CD4-positive, alpha-beta T cell treated with Interleukin-4 for 4 hours (primary cell): Measurements from ENCODE around the gene PEG3.
"Not testable (repeated sequence)": the region's sequence is repeated elsewhere in the genome, so short reads cannot be mapped to it uniquely, and the experiment has no call there.

Source experiments
- DNase-seq: peaks from one replicate; pipeline ENCODE4 v3.0.0-alpha.2; 2020

Gene PEG3

GRCh38 chr19:56840451-56841192 lies at the start of gene PEG3, which contains the start of gene ZIM2:
TSS of gene PEG3 (minus strand) at chr19:56840726. CDS start at chr19:56824655, 16,071 bp downstream.
TSS of gene ZIM2 (minus strand) at chr19:56840726. CDS start at chr19:56824277, 16,449 bp downstream.
- no peak for DNase-seq

GRCh38 chr19:56885173-56885985 lies 44.9 kb upstream of the PEG3 start:
- no peak for DNase-seq

GRCh38 chr19:56884441-56884840 lies 43.9 kb upstream of the PEG3 start:
- DNase-seq = no peak

GRCh38 chr19:56880592-56881190 lies 40.2 kb upstream of the PEG3 start:
- no peak for DNase-seq

- DNase-seq = no peak
Observed at GRCh38 chr19:56877069-56877715, 36.7 kb upstream of the PEG3 start.

- DNase-seq = no peak
Observed at GRCh38 chr19:56875717-56876116, 35.2 kb upstream of the PEG3 start.

- DNase-seq = no peak
Observed at GRCh38 chr19:56874530-56874929, 34.0 kb upstream of the PEG3 start.

- DNase-seq = no peak
Observed at GRCh38 chr19:56873493-56873892, 33.0 kb upstream of the PEG3 start.

- DNase-seq = no peak
Observed at GRCh38 chr19:56869886-56870285, 29.4 kb upstream of the PEG3 start.

GRCh38 chr19:56868446-56868845 lies 27.9 kb upstream of the PEG3 start:
- no peak for DNase-seq

GRCh38 chr19:56866538-56866937 lies 26.0 kb upstream of the PEG3 start:
- DNase-seq = no peak

GRCh38 chr19:56864443-56865125 lies 24.1 kb upstream of the PEG3 start:
- DNase-seq = no peak

GRCh38 chr19:56862741-56863140 lies 22.2 kb upstream of the PEG3 start:
- no peak for DNase-seq

- DNase-seq = not testable (repeated sequence)
Observed at GRCh38 chr19:56860409-56860808, 19.9 kb upstream of the PEG3 start.

- DNase-seq = no peak
Observed at GRCh38 chr19:56858026-56858425, 17.5 kb upstream of the PEG3 start.

GRCh38 chr19:56856822-56857221 lies 16.3 kb upstream of the PEG3 start:
- DNase-seq = no peak

- not testable (repeated sequence) for DNase-seq
Observed at GRCh38 chr19:56852361-56852760, 11.8 kb upstream of the PEG3 start.

GRCh38 chr19:56848166-56848565 lies 7.6 kb upstream of the PEG3 start:
- DNase-seq = no peak

- no peak for DNase-seq
Observed at GRCh38 chr19:56842412-56842811, 1.9 kb upstream of the PEG3 start.

GRCh38 chr19:56841193-56841543 lies 642 bp upstream of the PEG3 start:
- DNase-seq = no peak

GRCh38 chr19:56839652-56840450 lies 675 bp downstream of the PEG3 start:
- no peak for DNase-seq
